Spleen (tissue), 11 donors: ENCODE data around the gene B3GNT5. TPM values are rescaled to one million over a fixed set of nuclear protein-coding genes. Genes with fewer than 3 reads are reported as not detected.

Experiments
- DNase-seq: peaks from one replicate; pipeline ENCODE4 v3.0.0-alpha.2; 2020
- H3K27ac ChIP-seq, 8 donors: fragments of 200-600 bp; sonication (generic) in 7 of 8; 1 replicate in 4 of 8; 2 replicates in 4 of 8; pipeline versions ENCODE4 v1.5.0 to v1.8.0; 2016 to 2021; ENCODE audit warnings: inconsistent platforms in 4 of 8, mild to moderate bottlenecking in 4 of 8, moderate library complexity in 1 of 8
- H3K27me3 ChIP-seq, 7 donors: fragments of 200-600 bp; sonication (generic) in 6 of 7; replicated peaks in 1 of 7; 1 replicate in 4 of 7; 2 replicates in 3 of 7; pipeline versions ENCODE4 v1.5.0 to v1.8.0; 2016 to 2021; ENCODE audit warnings: inconsistent platforms in 3 of 7, mild to moderate bottlenecking in 1 of 7
- H3K36me3 ChIP-seq, 6 donors: fragments of 200-600 bp; sonication (generic) in 5 of 6; 1 replicate in 4 of 6; 2 replicates in 2 of 6; pipeline versions ENCODE4 v1.5.0 to v1.8.0; 2016 to 2021; ENCODE audit warnings: inconsistent platforms in 2 of 6
- H3K4me1 ChIP-seq, 6 donors: fragments of 200-600 bp; sonication (generic) in 5 of 6; 1 replicate in 3 of 6; 2 replicates in 3 of 6; pipeline versions ENCODE4 v1.5.0 to v1.8.0; 2016 to 2021; ENCODE audit warnings: inconsistent platforms in 3 of 6
- H3K4me3 ChIP-seq, 8 donors: fragments of 200-600 bp; sonication (generic) in 7 of 8; 1 replicate in 4 of 8; 2 replicates in 4 of 8; pipeline versions ENCODE4 v1.5.0 to v1.8.0; 2016 to 2021; ENCODE audit warnings: inconsistent platforms in 4 of 8, mild to moderate bottlenecking in 4 of 8, moderate library complexity in 2 of 8
- H3K9me3 ChIP-seq, 8 donors: fragments of 200-600 bp; sonication (generic) in 7 of 8; 1 replicate in 4 of 8; 2 replicates in 4 of 8; pipeline versions ENCODE4 v1.5.0 to v1.8.0; 2016 to 2021; ENCODE audit warnings: inconsistent platforms in 4 of 8
- POLR2A ChIP-seq, 3 donors: fragments of 450-650 bp; IDR thresholded peaks; one replicate each; pipeline ENCODE4 v1.5.1; 2017; ENCODE audit warnings: antibody characterized with exemption in 3 of 3, mild to moderate bottlenecking in 1 of 3
- POLR2AphosphoS5 ChIP-seq, 3 donors: sonication (generic); formaldehyde crosslinking; IDR thresholded peaks; one replicate each; pipeline ENCODE4 v1.5.1; 2017; ENCODE audit warnings: antibody characterized with exemption in 3 of 3
- WGBS, 5 donors: extraction: QIAGEN DNeasy Blood & Tissue Kit in 3 of 5; methylation state at CpG; one replicate each; pipeline versions ENCODE4 v1.1.5 to v1.1.7; 2013 to 2018; 5-methylcytosine and 5-hydroxymethylcytosine counted together
- intact Hi-C: fragments of 100-400 bp; cut with DNase I; formaldehyde crosslinking; loops from one replicate; pipeline ENCODE4 v1.15.0; 2023; ENCODE audit warnings: low total_unique reads
- polyA plus RNA-seq, 3 donors: library from polyadenylated mRNA; stranded (reverse); fragments of 200-250 nt; gene quantifications; one replicate each; pipeline ENCODE4 v1.2.1, GENCODE V29; 2013
- total RNA-seq, 7 donors: library from RNA; depleted of rRNA in 3 of 7; stranded (reverse); fragments of >200 nt in 3 of 7; fragmentation: NEBNext Ultra II Directional in 4 of 7; extraction: Animal tissue kit (Norgen Biotek cat#: 25700) in 4 of 7; gene quantifications; one replicate each; pipeline versions ENCODE4 v1.1.0 to v1.2.1, GENCODE V29; 2016 to 2021
- TF ChIP-seq, protein P1 (sequence below), 11 experiments: fragments of 200-600 bp in 7 of 11; fragments of 450-650 bp in 4 of 11; sonication (generic) in 4 of 11; IDR thresholded peaks in 8 of 11; conservative IDR thresholded peaks in 3 of 11; 1 replicate in 7 of 11; 2 replicates in 4 of 11; pipeline versions ENCODE4 v1.4.0 to v1.8.0; 2016 to 2021; ENCODE audit warnings: antibody characterized with exemption in 11 of 11, inconsistent platforms in 4 of 11, mild to moderate bottlenecking in 1 of 11
- donor health status: healthy with polysubstance abuse.
- donor health status: DM: no; HTN: no; CAD: no; lungs with moderate emphysema.
- donor health status: DM: no; HTN: no; CAD: no.
- donor health status: Bipolar disorder and iron deficiency.
- donor health status: healthy.
- donor health status: DM: no; HTN: no; CAD: no.
- donor health status: DM: yes; HTN: yes; CAD: no.

Gene B3GNT5
- total and polyA plus RNA-seq, 10 donors: 0.61 to 11.9 (median 3.7) TPM

DNA sequence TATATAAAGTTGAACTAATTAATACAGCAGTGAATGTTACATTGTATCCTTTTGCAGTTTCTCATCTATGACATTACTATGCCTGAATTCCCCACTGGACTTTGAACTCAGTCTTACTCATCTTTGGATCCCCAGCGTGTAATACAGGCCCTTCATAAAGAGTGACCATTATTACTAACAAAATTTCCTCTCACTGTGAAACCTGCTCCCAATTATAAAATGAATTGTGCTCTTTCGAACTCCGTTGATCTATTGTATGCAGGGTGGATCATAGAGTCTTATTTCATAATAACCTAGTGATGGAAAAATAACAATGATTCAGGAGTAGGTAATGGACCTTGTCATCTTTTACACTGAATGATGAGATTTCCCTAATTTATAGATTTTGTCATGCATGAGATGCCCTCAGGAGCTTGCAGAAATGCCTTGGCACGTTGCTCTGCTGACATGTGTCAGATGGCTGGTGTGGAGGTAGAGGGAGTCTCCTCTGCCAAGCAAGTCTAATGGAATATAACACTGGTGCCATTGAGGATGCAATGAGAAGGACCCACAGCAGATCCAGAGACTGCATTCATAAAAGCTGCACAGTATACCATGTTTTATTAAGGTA lies 25.5 kb downstream of the B3GNT5 start:
- TF ChIP-seq, protein P1, sequence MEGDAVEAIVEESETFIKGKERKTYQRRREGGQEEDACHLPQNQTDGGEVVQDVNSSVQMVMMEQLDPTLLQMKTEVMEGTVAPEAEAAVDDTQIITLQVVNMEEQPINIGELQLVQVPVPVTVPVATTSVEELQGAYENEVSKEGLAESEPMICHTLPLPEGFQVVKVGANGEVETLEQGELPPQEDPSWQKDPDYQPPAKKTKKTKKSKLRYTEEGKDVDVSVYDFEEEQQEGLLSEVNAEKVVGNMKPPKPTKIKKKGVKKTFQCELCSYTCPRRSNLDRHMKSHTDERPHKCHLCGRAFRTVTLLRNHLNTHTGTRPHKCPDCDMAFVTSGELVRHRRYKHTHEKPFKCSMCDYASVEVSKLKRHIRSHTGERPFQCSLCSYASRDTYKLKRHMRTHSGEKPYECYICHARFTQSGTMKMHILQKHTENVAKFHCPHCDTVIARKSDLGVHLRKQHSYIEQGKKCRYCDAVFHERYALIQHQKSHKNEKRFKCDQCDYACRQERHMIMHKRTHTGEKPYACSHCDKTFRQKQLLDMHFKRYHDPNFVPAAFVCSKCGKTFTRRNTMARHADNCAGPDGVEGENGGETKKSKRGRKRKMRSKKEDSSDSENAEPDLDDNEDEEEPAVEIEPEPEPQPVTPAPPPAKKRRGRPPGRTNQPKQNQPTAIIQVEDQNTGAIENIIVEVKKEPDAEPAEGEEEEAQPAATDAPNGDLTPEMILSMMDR (IDR thresholded peaks at IDR 0.05 in 8 of 11, conservative IDR thresholded peaks at IDR 0.05 in 3 of 11): no peak
- TF ChIP-seq POLR2A (IDR thresholded peaks at IDR 0.05): no peak
- TF ChIP-seq POLR2AphosphoS5 (IDR thresholded peaks at IDR 0.05): no peak
- H3K4me1 ChIP-seq: peaks cover 0 to 18% (median 5%) of the 10 kb centered on the region in 6 donors
- no peaks in the 10 kb centered on the region for H3K9me3 ChIP-seq
- H3K36me3 ChIP-seq: peaks cover 0 to 5% (median 0%) of the 10 kb centered on the region in 6 donors
- H3K27me3 ChIP-seq: no peaks in the 10 kb centered on the region
- 78 to 90% (median 85%) methylated on average over 4 of the region's 4 CpGs for WGBS, 5 donors
- DNase-seq: no peak
- no peak overlapping the region for H3K27ac ChIP-seq
- H3K4me3 ChIP-seq: no peak overlapping the region
- intact Hi-C loops: no loop called here

- TF ChIP-seq POLR2AphosphoS5 (IDR thresholded peaks at IDR 0.05): no peak
- TF ChIP-seq, protein P1 (IDR thresholded peaks at IDR 0.05 in 8 of 11, conservative IDR thresholded peaks at IDR 0.05 in 3 of 11): no peak
- TF ChIP-seq POLR2A (IDR thresholded peaks at IDR 0.05): no peak
- DNase-seq: no peak
- Histone ChIP-seq H3K4me1 (peaks cover 0 to 18% (median 5%) of the 10 kb centered on the region in 6 donors), H3K27ac (no peak overlapping the region), H3K9me3 (no peaks in the 10 kb centered on the region), H3K4me3 (no peak overlapping the region), H3K36me3 (peaks cover 0 to 5% (median 0%) of the 10 kb centered on the region in 6 donors), H3K27me3 (no peaks in the 10 kb centered on the region)
- intact Hi-C loops: no loop called here
- WGBS, 5 donors: 84 to 93% (median 90%) methylated on average over 3 of the region's 3 CpGs
Observed at GRCh38 chr3:183279371-183279770, 26.3 kb downstream of the B3GNT5 start.

- no peak overlapping the region for H3K4me3 ChIP-seq
- H3K4me1 ChIP-seq: peaks cover 9 to 17% (median 14%) of the 10 kb centered on the region in 6 donors
- WGBS, 5 donors: 73 to 83% (median 76%) methylated on average over 8 of the region's 8 CpGs
- H3K27ac ChIP-seq: no peak overlapping the region
- no peaks in the 10 kb centered on the region for H3K9me3 ChIP-seq
- TF ChIP-seq POLR2A (IDR thresholded peaks at IDR 0.05) (no peak), POLR2AphosphoS5 (IDR thresholded peaks at IDR 0.05) (no peak)
- TF ChIP-seq, protein P1 (IDR thresholded peaks at IDR 0.05 in 8 of 11, conservative IDR thresholded peaks at IDR 0.05 in 3 of 11): no peak
- DNase-seq: no peak
- peaks cover 0 to 4% (median 0%) of the 10 kb centered on the region in 6 donors for H3K36me3 ChIP-seq
- no peaks in the 10 kb centered on the region for H3K27me3 ChIP-seq
- intact Hi-C loops: no loop called here
Observed at GRCh38 chr3:183281126-183281797, 28.2 kb downstream of the B3GNT5 start.

DNA sequence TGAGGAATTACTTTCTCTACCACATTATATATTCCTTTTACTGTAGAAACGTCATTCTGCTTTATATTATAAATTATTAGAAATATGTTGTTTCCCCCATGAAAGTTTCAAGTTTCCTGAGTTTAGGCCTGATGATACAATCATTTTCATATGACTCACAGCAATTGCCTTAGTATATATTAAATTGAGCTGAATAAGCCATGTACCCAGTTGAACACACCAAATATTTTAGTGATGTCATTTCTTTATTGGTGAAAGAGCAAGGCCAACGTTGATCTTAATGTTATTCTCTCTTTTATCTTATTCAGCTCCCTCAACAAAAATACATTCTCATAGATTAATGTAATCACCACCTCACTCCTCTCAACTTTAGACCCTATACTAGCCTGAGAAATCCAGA lies 30.8 kb downstream of the B3GNT5 start:
- H3K4me1 ChIP-seq: peaks cover 12 to 23% (median 18%) of the 10 kb centered on the region in 6 donors
- WGBS, 5 donors: 80 to 89% (median 84%) methylated on average over 2 of the region's 2 CpGs
- TF ChIP-seq, protein P1 (IDR thresholded peaks at IDR 0.05 in 8 of 11, conservative IDR thresholded peaks at IDR 0.05 in 3 of 11): no peak
- no peak for TF ChIP-seq POLR2A (IDR thresholded peaks at IDR 0.05)
- no peak for TF ChIP-seq POLR2AphosphoS5 (IDR thresholded peaks at IDR 0.05)
- H3K27me3 ChIP-seq: no peaks in the 10 kb centered on the region
- DNase-seq: no peak
- no peaks in the 10 kb centered on the region for H3K36me3 ChIP-seq
- no peak overlapping the region for H3K4me3 ChIP-seq
- intact Hi-C loops: no loop called here
- no peaks in the 10 kb centered on the region for H3K9me3 ChIP-seq
- no peak overlapping the region for H3K27ac ChIP-seq
